Cardiac fibroblast (primary cell): ENCODE measurements around the gene SMCR8.

Source experiments
- DNase-seq, 2 donors: peaks; one replicate each; pipeline versions ENCODE4 v3.0.0 to v3.0.0-alpha.2; 2010; ENCODE audit warnings: low read depth in 2 of 2
- H3K4me3 ChIP-seq, 2 donors: replicated peaks in 1 of 2; 1 replicate in 1 of 2; 2 replicates in 1 of 2; pipeline ENCODE4 v1.5.1; 2011; ENCODE audit warnings: low read depth in 2 of 2, low read length in 2 of 2, mild to moderate bottlenecking in 2 of 2, moderate library complexity in 1 of 2
- TF ChIP-seq, protein P1 (sequence below): IDR thresholded peaks from one replicate; pipeline ENCODE4 v1.5.1; 2011; ENCODE audit warnings: low read depth, mild to moderate bottlenecking, low read length, inconsistent platforms

Gene SMCR8

DNA sequence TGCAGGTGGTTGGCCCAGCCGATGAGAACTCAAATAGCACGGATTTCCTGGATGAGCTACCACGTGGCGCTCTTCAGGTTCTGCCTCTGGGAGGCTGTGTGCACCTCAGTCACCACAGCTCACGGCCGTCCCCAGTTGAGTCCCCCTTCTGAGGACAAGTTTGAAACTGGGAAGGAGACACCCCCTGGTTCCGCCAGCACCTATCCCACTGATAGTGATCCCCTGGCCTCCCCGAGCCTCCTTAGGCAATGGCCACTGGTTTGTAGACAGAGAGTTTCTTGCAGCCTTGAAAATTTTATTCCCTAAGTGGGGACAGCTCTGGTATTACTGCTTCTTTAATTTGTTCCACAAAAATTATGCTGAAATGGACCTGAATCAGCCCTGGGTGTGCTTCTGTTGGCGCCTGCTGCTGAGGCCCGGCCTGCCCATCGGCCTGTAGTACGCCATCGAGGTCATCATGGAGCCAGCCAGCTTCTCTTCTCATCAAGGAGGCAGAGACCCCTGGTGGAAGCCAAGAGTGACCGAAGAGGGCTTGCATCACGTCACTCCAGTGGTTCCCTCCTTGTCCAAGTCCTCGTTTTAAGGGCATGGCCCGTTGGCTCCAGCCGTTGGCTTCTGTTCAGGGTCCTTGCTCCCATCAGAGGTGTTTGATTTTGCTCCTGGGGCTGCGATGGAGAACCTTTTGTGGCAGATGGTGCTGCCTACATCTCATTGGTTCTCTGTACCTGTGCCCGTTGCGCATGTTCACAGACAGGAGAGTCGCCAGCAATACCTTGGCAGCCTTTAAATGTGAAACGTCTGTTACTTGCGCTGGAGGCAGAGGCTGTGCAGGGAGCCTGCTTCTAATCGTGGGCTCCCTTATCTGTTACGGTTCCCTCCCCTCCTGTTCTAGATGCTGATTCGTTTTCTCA, 9.3 kb downstream of the SMCR8 start:
- TF ChIP-seq, protein P1, sequence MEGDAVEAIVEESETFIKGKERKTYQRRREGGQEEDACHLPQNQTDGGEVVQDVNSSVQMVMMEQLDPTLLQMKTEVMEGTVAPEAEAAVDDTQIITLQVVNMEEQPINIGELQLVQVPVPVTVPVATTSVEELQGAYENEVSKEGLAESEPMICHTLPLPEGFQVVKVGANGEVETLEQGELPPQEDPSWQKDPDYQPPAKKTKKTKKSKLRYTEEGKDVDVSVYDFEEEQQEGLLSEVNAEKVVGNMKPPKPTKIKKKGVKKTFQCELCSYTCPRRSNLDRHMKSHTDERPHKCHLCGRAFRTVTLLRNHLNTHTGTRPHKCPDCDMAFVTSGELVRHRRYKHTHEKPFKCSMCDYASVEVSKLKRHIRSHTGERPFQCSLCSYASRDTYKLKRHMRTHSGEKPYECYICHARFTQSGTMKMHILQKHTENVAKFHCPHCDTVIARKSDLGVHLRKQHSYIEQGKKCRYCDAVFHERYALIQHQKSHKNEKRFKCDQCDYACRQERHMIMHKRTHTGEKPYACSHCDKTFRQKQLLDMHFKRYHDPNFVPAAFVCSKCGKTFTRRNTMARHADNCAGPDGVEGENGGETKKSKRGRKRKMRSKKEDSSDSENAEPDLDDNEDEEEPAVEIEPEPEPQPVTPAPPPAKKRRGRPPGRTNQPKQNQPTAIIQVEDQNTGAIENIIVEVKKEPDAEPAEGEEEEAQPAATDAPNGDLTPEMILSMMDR, result no peak
- H3K4me3 ChIP-seq, result no peak overlapping the region
- no peak for DNase-seq

DNA sequence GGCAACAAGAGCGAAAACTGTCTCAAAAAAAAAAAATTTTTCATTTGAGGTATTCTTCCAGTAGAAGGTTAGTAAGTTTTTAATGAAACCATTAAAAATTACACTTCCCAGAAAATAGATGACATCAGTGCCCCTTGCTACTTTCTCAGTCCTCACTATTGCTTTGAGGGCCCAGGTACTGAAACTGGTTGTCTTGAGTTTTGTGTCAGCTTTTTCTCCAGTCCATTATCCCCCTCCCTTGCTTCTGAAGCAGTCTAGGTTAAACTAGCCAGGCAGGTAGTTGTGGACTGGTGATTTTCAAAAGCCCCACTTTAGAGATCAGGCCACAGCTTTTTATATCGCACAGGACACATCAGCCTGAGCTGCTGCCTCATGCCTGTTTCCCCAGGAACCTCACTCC, 10.9 kb downstream of the SMCR8 start:
- no peak overlapping the region for H3K4me3 ChIP-seq
- TF ChIP-seq, protein P1, result no peak
- DNase-seq, result no peak

DNA sequence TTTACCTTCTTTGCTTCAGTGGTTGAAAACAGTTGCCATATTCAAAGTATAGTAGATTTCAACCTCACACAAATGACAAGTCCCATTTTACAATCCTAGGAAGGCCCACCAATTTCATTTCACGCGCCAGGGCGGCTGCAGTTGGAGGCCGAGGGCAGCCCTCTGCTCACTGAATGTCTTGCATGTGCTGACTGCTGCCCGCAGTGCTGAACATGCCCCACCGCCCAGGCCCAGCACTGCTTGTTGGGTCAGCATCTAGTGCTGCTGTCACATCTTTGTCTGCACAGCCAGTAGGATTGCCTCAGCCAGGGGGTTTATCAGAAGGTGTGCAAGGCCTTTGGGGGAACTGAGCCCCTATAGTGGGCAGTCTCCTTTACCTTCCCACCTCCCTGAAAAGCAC, 11.5 kb downstream of the SMCR8 start:
- no peak for DNase-seq
- TF ChIP-seq, protein P1, result no peak

DNA sequence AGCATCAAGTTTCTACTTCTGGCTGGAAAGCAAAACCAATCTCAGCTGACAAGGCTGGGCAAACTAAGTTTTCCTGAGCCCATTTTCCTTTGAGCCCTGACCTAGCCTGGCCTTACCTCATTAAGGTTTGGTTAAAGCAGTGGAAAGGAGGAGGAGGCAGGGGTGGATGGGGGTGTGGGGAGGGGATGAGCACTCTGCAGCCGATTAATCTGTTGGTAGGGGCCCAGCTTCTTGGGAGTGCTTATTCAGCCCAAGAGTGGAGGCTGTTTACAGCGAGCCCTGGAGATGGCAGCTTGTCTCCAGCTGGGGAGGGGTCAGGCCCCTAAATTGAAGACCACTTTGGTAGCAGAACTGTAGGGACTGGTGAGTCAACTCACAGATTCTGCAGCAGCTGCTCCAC, 12.0 kb downstream of the SMCR8 start:
- no peak for DNase-seq
- TF ChIP-seq, protein P1, result no peak
- H3K4me3 ChIP-seq, result no peak overlapping the region

More for the DNA sequence above, 11.5 kb downstream of the SMCR8 start:
- no peak overlapping the region for H3K4me3 ChIP-seq

DNA sequence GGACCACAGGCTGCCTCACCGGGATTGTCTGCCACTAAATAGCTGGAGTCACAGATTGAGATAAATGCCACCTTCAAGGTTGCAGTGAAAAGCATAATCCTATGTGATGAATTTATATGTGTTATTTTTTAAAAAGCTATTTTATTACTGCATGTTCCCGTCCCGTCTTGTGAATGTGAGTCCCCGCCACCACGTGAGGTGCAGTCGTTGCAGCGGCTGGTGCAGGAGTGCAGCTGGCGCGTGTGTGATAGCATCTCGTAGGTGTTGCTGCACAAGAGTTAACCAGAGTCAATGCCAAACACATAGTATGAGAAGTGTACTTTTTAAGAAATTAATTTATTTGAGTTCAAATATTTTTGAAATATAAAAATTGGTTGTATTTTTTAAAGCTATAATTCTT, 12.5 kb downstream of the SMCR8 start:
- no peak for DNase-seq

DNA sequence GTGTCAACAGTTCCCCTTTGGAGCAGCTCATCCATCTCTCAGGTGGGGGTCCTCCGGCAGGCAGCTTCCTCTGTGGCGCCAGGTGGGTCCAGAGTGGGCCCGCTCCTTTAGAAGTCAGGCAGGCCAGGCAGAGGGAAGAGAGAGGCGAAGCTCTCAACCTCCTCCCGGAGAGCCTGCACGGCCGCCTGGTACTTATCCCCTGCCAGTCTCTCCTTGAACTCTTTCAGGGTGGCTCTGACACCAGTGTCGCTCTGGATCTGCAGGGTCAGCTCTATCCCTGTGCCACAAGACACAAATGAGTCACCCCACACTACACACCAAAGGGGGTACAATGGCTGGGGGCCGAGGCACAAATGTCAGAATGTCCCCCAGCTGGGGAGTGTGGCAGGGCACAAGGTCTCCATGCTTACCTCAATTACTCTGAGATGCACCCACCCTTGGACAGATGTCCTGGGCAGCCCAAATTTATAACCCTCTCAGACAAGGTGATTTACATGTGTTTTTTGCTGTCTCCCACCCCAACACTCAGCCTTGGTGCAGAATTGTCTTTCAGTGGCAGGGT, 13.6 kb downstream of the SMCR8 start:
- DNase-seq, result no peak
- no peak overlapping the region for H3K4me3 ChIP-seq
- TF ChIP-seq, protein P1, result no peak

More for the DNA sequence above, 12.5 kb downstream of the SMCR8 start:
- H3K4me3 ChIP-seq, result no peak overlapping the region
- TF ChIP-seq, protein P1, result no peak
